ENCODE measurements around the gene EEFSEC.

DNA sequence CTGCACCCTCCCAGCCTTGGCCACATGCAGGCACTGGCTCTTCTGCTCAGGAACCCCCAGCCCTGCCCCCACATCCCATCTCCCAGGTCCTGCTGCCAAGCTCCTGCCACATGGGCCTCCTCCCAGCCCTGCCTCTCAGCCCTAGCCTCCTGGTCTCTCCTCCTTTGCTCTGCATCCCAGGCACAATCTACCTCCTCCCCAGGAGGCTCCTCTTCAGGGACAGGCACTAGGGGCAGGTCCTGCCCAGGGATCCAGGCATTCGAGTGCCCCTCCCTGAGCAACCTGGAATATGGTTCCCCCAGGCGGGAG is 301.0 kb downstream of the EEFSEC start:
- TF ChIP-seq JUNB (IDR thresholded peaks at IDR 0.05; ENCODE audit: unreplicated experiment) (no peak), ZNF462 (CRISPR knock-in tag; IDR thresholded peaks at IDR 0.05) (no peak), EZH2 (IDR thresholded peaks at IDR 0.05; ENCODE audit: low read depth, unreplicated experiment) (no peak), STAT1 (IDR thresholded peaks at IDR 0.05; ENCODE audit: unreplicated experiment) (no peak), POLR2AphosphoS5 (IDR thresholded peaks at IDR 0.05; ENCODE audit: low read depth) (no peak), EZH2phosphoT487 (IDR thresholded peaks at IDR 0.05; ENCODE audit: unreplicated experiment) (no peak), ZNF114 (CRISPR knock-in tag; IDR thresholded peaks at IDR 0.05) (no peak)
- TF ChIP-seq, protein P1, sequence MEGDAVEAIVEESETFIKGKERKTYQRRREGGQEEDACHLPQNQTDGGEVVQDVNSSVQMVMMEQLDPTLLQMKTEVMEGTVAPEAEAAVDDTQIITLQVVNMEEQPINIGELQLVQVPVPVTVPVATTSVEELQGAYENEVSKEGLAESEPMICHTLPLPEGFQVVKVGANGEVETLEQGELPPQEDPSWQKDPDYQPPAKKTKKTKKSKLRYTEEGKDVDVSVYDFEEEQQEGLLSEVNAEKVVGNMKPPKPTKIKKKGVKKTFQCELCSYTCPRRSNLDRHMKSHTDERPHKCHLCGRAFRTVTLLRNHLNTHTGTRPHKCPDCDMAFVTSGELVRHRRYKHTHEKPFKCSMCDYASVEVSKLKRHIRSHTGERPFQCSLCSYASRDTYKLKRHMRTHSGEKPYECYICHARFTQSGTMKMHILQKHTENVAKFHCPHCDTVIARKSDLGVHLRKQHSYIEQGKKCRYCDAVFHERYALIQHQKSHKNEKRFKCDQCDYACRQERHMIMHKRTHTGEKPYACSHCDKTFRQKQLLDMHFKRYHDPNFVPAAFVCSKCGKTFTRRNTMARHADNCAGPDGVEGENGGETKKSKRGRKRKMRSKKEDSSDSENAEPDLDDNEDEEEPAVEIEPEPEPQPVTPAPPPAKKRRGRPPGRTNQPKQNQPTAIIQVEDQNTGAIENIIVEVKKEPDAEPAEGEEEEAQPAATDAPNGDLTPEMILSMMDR (conservative IDR thresholded peaks at IDR 0.05; ENCODE audit: low read depth in 2 of 2): no peak
- TF ChIP-seq, protein P2, sequence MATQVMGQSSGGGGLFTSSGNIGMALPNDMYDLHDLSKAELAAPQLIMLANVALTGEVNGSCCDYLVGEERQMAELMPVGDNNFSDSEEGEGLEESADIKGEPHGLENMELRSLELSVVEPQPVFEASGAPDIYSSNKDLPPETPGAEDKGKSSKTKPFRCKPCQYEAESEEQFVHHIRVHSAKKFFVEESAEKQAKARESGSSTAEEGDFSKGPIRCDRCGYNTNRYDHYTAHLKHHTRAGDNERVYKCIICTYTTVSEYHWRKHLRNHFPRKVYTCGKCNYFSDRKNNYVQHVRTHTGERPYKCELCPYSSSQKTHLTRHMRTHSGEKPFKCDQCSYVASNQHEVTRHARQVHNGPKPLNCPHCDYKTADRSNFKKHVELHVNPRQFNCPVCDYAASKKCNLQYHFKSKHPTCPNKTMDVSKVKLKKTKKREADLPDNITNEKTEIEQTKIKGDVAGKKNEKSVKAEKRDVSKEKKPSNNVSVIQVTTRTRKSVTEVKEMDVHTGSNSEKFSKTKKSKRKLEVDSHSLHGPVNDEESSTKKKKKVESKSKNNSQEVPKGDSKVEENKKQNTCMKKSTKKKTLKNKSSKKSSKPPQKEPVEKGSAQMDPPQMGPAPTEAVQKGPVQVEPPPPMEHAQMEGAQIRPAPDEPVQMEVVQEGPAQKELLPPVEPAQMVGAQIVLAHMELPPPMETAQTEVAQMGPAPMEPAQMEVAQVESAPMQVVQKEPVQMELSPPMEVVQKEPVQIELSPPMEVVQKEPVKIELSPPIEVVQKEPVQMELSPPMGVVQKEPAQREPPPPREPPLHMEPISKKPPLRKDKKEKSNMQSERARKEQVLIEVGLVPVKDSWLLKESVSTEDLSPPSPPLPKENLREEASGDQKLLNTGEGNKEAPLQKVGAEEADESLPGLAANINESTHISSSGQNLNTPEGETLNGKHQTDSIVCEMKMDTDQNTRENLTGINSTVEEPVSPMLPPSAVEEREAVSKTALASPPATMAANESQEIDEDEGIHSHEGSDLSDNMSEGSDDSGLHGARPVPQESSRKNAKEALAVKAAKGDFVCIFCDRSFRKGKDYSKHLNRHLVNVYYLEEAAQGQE (IDR thresholded peaks at IDR 0.05; ENCODE audit: unreplicated experiment): no peak
